Fibroblast of lung (primary cell): ENCODE data around the gene LHFPL2. TPM values are rescaled to one million over a fixed set of nuclear protein-coding genes. Genes with fewer than 3 reads are reported as not detected.
"Not testable (repeated sequence)": the region's sequence is repeated elsewhere in the genome, so short reads cannot be mapped to it uniquely, and the experiment has no call there.

ENCODE experiments used
- DNase-seq, 2 donors: peaks; one replicate each; pipeline versions ENCODE4 v3.0.0 to v3.0.0-alpha.2; 2010; ENCODE audit warnings: low read depth in 2 of 2
- H2AFZ ChIP-seq: 2 replicates; pipeline ENCODE4 v1.5.1; 2012; ENCODE audit warnings: low read length, control low read depth, inconsistent platforms
- H3K27ac ChIP-seq: 2 replicates; pipeline ENCODE4 v1.5.1; 2011; ENCODE audit warnings: low read length, control low read depth; ENCODE audit not compliant: insufficient read depth
- H3K27me3 ChIP-seq: 2 replicates; pipeline ENCODE4 v1.5.1; 2011; ENCODE audit warnings: mild to moderate bottlenecking, low read length; ENCODE audit not compliant: control insufficient read depth, insufficient read depth
- H3K36me3 ChIP-seq: 2 replicates; pipeline ENCODE4 v1.5.1; 2011; ENCODE audit warnings: low read length; ENCODE audit not compliant: control insufficient read depth, insufficient read depth
- H3K4me1 ChIP-seq: 2 replicates; pipeline ENCODE4 v1.5.1; 2011; ENCODE audit warnings: low read length; ENCODE audit not compliant: control insufficient read depth, insufficient read depth; ENCODE audit errors: extremely low read depth
- H3K4me2 ChIP-seq: 2 replicates; pipeline ENCODE4 v1.5.1; 2011; ENCODE audit warnings: low read length, control low read depth; ENCODE audit not compliant: insufficient read depth; ENCODE audit errors: extremely low read depth
- H3K4me3 ChIP-seq, 4 experiments: fragments of 200-600 bp in 1 of 4; sonication (generic) in 1 of 4; replicated peaks in 1 of 4; 2 replicates each; pipeline ENCODE4 v1.5.1; 2011 to 2016; ENCODE audit warnings: low read length in 4 of 4, low read depth in 3 of 4, mild to moderate bottlenecking in 3 of 4, control low read depth in 2 of 4, inconsistent platforms in 1 of 4, mixed read lengths in 1 of 4; ENCODE audit not compliant: insufficient read depth in 1 of 4; ENCODE audit errors: control extremely low read depth in 1 of 4
- H3K79me2 ChIP-seq: 2 replicates; pipeline ENCODE4 v1.5.1; 2012; ENCODE audit warnings: mild to moderate bottlenecking, low read length, inconsistent platforms; ENCODE audit not compliant: control insufficient read depth, insufficient read depth
- H3K9ac ChIP-seq: 2 replicates; pipeline ENCODE4 v1.5.1; 2011; ENCODE audit warnings: mild to moderate bottlenecking, low read length, control low read depth; ENCODE audit not compliant: insufficient read depth
- H3K9me3 ChIP-seq: 2 replicates; pipeline ENCODE4 v1.5.1; 2012; ENCODE audit warnings: low read depth, low read length; ENCODE audit not compliant: control insufficient read depth, insufficient read depth
- H4K20me1 ChIP-seq: 2 replicates; pipeline ENCODE4 v1.5.1; 2011; ENCODE audit warnings: low read length; ENCODE audit not compliant: control insufficient read depth, insufficient read depth; ENCODE audit errors: extremely low read depth
- CTCF ChIP-seq, 2 donors: IDR thresholded peaks in 1 of 2; conservative IDR thresholded peaks in 1 of 2; 1 replicate in 1 of 2; 2 replicates in 1 of 2; pipeline ENCODE4 v1.5.1; 2011 to 2012; ENCODE audit warnings: low read length in 2 of 2, control low read depth in 1 of 2, inconsistent platforms in 1 of 2, low read depth in 1 of 2, mild to moderate bottlenecking in 1 of 2
- EZH2 ChIP-seq: IDR thresholded peaks from 2 replicates; pipeline ENCODE4 v1.5.1; 2012; ENCODE audit warnings: low read length, control low read depth, mild to moderate bottlenecking; ENCODE audit errors: missing control alignments
- polyA plus RNA-seq, 2 donors: library from polyadenylated mRNA; depleted of rRNA in 1 of 2; stranded (reverse) in 1 of 2; unstranded in 1 of 2; fragments of >200 nt; gene quantifications; 2 replicates each; pipeline ENCODE4 v1.2.1, GENCODE V29; 2011 to 2012; ENCODE audit warnings: missing spikeins in 1 of 2
- total RNA-seq: library from RNA; depleted of rRNA; stranded (reverse); fragments of >200 nt; gene quantifications from 2 replicates; pipeline ENCODE4 v1.2.1, GENCODE V29; 2014

Gene LHFPL2
- total and polyA plus RNA-seq, 2 donors (not counting 1 experiment from before 2014, with no cell fraction given) = 13.7 to 51.4 TPM

- H3K27ac ChIP-seq = no peak overlapping the region
- TF ChIP-seq CTCF (conservative IDR thresholded peaks at IDR 0.05 in 1 of 2, IDR thresholded peaks at IDR 0.05 in 1 of 2; ENCODE audit: low read depth in 1 of 2, low read length in 2 of 2) = no peak
- no peak for TF ChIP-seq EZH2
- H3K36me3 ChIP-seq = no peaks in the 10 kb centered on the region
- no peak overlapping the region for H3K4me2 ChIP-seq
- no peak overlapping the region for H3K9ac ChIP-seq
- H3K79me2 ChIP-seq = no peaks in the 10 kb centered on the region
- peak; percentile 49 to 51 for DNase-seq
- H3K4me1 ChIP-seq = no peaks in the 10 kb centered on the region
- H3K4me3 ChIP-seq = no peak overlapping the region
- H2AFZ ChIP-seq = no peak overlapping the region
- H3K27me3 ChIP-seq = no peaks in the 10 kb centered on the region
- H3K9me3 ChIP-seq = no peaks in the 10 kb centered on the region
- H4K20me1 ChIP-seq = no peaks in the 10 kb centered on the region
These were observed 27.3 kb downstream of the LHFPL2 start for GRCh38 chr5:78621291-78621738.

GRCh38 chr5:78620119-78620518 is 28.5 kb downstream of the LHFPL2 start:
- H3K27me3 ChIP-seq, H3K79me2 ChIP-seq, H3K9me3 ChIP-seq, H4K20me1 ChIP-seq, H3K9ac ChIP-seq, H2AFZ ChIP-seq, H3K4me2 ChIP-seq, DNase-seq, H3K36me3 ChIP-seq, H3K27ac ChIP-seq, H3K4me3 ChIP-seq, H3K4me1 ChIP-seq: not testable (repeated sequence)

- TF ChIP-seq EZH2 (no peak), CTCF (conservative IDR thresholded peaks at IDR 0.05 in 1 of 2, IDR thresholded peaks at IDR 0.05 in 1 of 2; ENCODE audit: low read depth in 1 of 2, low read length in 2 of 2) (no peak)
- no peak overlapping the region for H3K4me2 ChIP-seq
- H3K27me3 ChIP-seq = no peaks in the 10 kb centered on the region
- H4K20me1 ChIP-seq = no peaks in the 10 kb centered on the region
- no peak for DNase-seq
- H3K4me1 ChIP-seq = no peaks in the 10 kb centered on the region
- no peak overlapping the region for H3K9ac ChIP-seq
- no peaks in the 10 kb centered on the region for H3K9me3 ChIP-seq
- H3K4me3 ChIP-seq = no peak overlapping the region
- H2AFZ ChIP-seq = no peak overlapping the region
- H3K27ac ChIP-seq = no peak overlapping the region
- H3K79me2 ChIP-seq = no peaks in the 10 kb centered on the region
- H3K36me3 ChIP-seq = no peaks in the 10 kb centered on the region
These were observed 30.3 kb downstream of the LHFPL2 start for GRCh38 chr5:78618303-78618702.
